IPS-18a (cell line): Measurements from ENCODE around the gene THRB.

Source experiments
- H3K27ac ChIP-seq: one replicate; pipeline ENCODE4 v1.5.1; 2013; ENCODE audit warnings: low read length
- H3K27me3 ChIP-seq: one replicate; pipeline ENCODE4 v1.6.1; 2013; ENCODE audit warnings: mild to moderate bottlenecking, low read length; ENCODE audit not compliant: control insufficient read depth, insufficient read depth
- H3K36me3 ChIP-seq: one replicate; pipeline ENCODE4 v1.6.1; 2013; ENCODE audit warnings: low read depth, low read length; ENCODE audit not compliant: control insufficient read depth
- H3K4me1 ChIP-seq: one replicate; pipeline ENCODE4 v1.6.1; 2013; ENCODE audit warnings: low read depth, low read length; ENCODE audit not compliant: control insufficient read depth
- H3K4me3 ChIP-seq: one replicate; pipeline ENCODE4 v1.5.1; 2013; ENCODE audit warnings: low read length
- H3K9ac ChIP-seq: one replicate; pipeline ENCODE4 v1.6.1; 2013; ENCODE audit warnings: mild to moderate bottlenecking, low read length, moderate library complexity
- H3K9me3 ChIP-seq: one replicate; pipeline ENCODE4 v1.6.1; 2013; ENCODE audit warnings: low read depth, low read length; ENCODE audit not compliant: control insufficient read depth

THRB gene

DNA sequence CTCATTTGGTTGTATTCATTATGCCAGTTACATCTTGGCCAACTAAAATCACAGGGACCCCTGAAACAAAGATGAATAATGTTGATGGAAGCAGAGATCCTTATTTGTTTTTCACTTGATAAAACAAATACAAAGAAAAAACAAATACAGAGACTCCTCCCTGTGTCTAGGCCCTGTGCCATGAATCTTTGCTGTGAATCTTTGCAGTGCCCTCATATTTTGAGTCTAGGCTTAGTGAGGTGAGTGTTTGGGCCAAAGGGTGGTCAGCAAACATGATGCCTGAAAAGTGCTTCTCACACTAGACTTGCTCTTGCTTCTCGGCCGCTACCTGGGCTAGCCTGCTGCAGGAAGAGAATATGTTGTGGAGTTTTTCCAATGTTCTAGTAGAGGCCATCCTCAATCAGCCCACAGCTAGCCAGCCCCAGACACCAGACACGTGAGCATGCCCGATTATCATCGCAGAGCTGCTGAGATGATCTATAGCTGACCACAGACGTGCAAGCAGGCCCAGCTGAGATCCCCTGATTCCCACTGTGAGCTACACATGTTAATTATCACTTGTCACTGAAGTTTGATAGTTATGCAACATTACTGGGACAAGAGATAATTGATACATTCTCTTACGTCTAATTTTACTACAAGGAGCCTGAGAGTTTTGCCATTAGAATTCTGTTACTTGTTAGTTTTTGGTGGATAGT lies 191.4 kb downstream of the THRB start:
- H3K9me3 ChIP-seq: no peaks in the 10 kb centered on the region
- H3K4me3 ChIP-seq: no peak overlapping the region
- peaks cover 9% of the 10 kb centered on the region for H3K4me1 ChIP-seq
- H3K36me3 ChIP-seq: no peaks in the 10 kb centered on the region
- H3K9ac ChIP-seq: no peak overlapping the region
- no peak overlapping the region for H3K27ac ChIP-seq
- no peaks in the 10 kb centered on the region for H3K27me3 ChIP-seq

DNA sequence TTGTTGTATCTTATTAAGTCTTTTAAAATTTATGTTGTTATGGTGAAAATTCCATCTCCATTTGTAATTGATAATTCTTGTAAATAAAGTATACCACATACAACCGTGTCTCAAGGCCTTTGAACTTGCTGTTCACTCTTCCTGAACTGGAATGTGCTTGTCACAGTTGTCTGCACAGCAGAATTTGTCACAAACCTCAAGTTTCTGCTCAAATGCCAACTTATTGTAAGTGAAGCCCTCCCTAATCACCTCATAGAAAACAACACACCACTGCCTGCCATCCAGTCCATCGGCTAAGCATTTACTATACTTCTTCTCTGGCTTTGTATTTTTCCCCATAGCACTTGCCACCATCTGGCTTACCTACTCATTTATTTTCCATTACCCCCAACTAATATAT lies 192.3 kb downstream of the THRB start:
- Histone ChIP-seq H3K27ac (no peak overlapping the region), H3K9ac (no peak overlapping the region), H3K4me3 (no peak overlapping the region), H3K4me1 (peaks cover 9% of the 10 kb centered on the region), H3K36me3 (no peaks in the 10 kb centered on the region), H3K27me3 (no peaks in the 10 kb centered on the region), H3K9me3 (no peaks in the 10 kb centered on the region)

DNA sequence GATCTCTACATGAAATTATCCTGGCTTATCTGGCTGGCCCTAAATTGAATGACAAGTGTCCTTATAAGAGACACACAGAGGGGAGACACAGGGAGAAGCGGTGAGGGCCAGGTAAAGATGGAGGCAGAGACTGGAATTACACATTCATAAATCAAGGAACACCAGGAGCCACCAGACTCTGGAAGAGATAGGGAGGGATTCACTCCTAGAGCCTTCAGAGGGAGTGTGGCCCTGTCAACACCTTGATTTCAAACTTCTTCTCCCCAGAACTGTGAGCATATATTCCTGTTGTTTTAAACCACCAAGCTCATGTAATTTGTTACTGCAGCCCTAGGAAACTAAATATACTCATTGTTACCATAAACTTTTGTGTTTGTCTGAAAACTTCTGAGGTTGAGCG lies 193.7 kb downstream of the THRB start:
- H3K27ac ChIP-seq: no peak overlapping the region
- H3K36me3 ChIP-seq: no peaks in the 10 kb centered on the region
- H3K4me1 ChIP-seq: peaks cover 4% of the 10 kb centered on the region
- no peak overlapping the region for H3K9ac ChIP-seq
- H3K4me3 ChIP-seq: no peak overlapping the region
- H3K27me3 ChIP-seq: no peaks in the 10 kb centered on the region
- H3K9me3 ChIP-seq: no peaks in the 10 kb centered on the region

DNA sequence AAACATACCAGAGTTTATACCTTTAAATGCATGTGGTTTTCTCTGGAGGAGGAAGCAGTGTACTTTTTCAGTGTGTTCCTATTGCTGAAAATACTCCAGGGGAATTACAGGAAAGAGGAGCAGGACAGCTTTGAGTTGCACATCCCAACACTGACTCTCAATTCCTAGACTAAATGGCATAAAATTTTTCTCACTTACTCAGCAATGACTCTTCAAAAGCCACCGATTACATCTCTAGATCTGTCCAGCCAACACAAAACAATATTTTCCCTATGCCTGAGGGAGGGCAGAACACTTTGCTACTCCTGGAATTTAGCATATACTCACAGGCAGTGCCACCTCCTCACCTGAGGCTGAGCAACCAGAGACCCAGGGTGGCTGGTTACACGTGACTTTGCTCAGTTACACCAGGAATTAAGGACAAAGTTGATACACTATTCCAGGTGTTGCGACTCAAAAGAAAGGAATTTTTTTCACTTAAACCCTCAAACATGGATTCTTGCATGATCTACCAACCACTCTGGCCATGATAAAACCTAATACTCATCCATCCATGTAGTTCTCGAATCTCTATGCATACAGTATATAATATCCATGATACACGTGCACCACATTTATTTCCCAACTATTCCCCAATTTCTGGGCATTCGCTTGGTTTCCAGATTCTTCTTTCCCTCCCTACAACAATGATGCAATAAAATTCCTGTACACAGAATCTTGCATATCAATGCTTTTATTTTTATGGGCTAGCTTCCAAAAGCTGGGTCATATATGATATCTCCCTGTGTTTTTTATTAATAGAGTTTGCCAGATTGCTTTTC lies 194.6 kb downstream of the THRB start:
- Histone ChIP-seq H3K9me3 (no peaks in the 10 kb centered on the region), H3K36me3 (no peaks in the 10 kb centered on the region), H3K4me1 (no peaks in the 10 kb centered on the region), H3K27ac (no peak overlapping the region), H3K4me3 (no peak overlapping the region), H3K9ac (no peak overlapping the region), H3K27me3 (no peaks in the 10 kb centered on the region)

DNA sequence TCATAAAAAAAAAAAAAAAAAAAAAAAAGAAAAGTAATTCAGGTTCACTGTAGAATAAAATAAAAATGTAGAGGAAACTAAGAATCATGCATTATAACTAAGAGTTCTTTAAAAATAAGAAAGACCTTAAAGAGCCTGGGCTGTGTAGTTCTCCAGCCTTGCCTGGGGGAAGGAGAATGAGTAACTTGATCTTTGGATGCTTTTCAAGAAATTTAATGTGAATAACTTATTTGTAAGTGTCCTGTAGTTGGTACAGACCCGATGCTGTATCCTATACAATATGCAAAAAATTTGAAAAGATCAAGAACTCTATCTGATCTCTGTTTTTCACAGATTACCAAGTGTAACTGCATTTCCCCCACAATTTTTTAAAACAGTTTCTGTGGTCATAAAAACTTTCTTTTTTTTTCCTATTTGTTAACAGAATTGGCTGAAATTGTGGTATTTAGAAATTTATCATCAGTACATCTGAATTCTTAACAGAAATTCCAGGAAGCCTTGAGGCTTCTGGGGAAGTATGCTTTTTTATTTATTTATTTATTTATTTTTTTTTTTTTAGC lies 195.3 kb downstream of the THRB start:
- Histone ChIP-seq H3K27ac (no peak overlapping the region), H3K9ac (no peak overlapping the region), H3K36me3 (no peaks in the 10 kb centered on the region), H3K9me3 (no peaks in the 10 kb centered on the region), H3K4me3 (no peak overlapping the region), H3K27me3 (no peaks in the 10 kb centered on the region), H3K4me1 (no peaks in the 10 kb centered on the region)

GRCh38 chr3:24296441-24297205 lies 198.0 kb downstream of the THRB start:
- no peak overlapping the region for H3K9ac ChIP-seq
- no peak overlapping the region for H3K27ac ChIP-seq
- no peaks in the 10 kb centered on the region for H3K36me3 ChIP-seq
- H3K27me3 ChIP-seq: no peaks in the 10 kb centered on the region
- no peaks in the 10 kb centered on the region for H3K9me3 ChIP-seq
- H3K4me1 ChIP-seq: no peaks in the 10 kb centered on the region
- H3K4me3 ChIP-seq: no peak overlapping the region

GRCh38 chr3:24294150-24294549 lies 200.5 kb downstream of the THRB start:
- no peaks in the 10 kb centered on the region for H3K4me1 ChIP-seq
- no peaks in the 10 kb centered on the region for H3K9me3 ChIP-seq
- H3K27ac ChIP-seq: no peak overlapping the region
- H3K4me3 ChIP-seq: no peak overlapping the region
- no peaks in the 10 kb centered on the region for H3K36me3 ChIP-seq
- H3K27me3 ChIP-seq: no peaks in the 10 kb centered on the region
- no peak overlapping the region for H3K9ac ChIP-seq

DNA sequence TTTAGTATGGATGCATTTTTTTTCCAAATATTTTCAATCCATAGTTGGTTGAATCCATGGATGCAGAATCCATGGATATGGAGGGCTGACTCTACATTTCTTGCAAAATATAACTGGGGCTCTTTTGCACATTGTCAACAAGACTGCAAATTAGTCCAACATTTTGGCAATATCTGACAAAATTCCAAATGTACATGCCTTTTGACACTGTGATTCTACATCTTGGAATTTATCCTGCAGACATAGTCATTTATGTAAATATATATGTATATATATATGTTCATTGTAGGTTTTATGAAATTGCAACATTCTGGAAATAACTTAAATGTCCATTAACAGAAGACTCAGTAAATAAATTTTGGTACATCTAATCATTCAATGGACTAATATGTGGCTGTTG lies 203.0 kb downstream of the THRB start:
- Histone ChIP-seq H3K4me3 (no peak overlapping the region), H3K27me3 (no peaks in the 10 kb centered on the region), H3K9me3 (no peaks in the 10 kb centered on the region), H3K9ac (no peak overlapping the region), H3K27ac (no peak overlapping the region), H3K36me3 (no peaks in the 10 kb centered on the region), H3K4me1 (no peaks in the 10 kb centered on the region)

DNA sequence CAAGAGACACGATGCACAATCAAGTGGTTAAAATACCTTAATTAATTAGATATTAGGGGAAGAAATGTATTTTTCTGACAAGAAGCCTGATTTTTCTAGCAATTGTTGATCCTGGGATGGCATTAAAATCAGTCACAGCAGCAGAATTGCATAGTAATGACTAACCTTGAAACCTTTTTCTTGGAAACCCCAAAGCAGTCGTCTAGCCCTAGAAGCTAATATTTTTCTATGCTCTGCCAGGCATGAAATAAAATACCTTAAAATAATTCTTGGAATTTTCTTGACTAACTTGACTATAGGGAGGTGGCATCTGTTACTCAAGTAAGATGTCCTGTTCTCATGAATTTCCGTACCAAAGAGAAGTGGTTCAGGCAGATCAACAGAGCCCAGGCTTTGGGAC lies 204.1 kb downstream of the THRB start:
- H3K9ac ChIP-seq: no peak overlapping the region
- no peaks in the 10 kb centered on the region for H3K27me3 ChIP-seq
- no peaks in the 10 kb centered on the region for H3K9me3 ChIP-seq
- no peak overlapping the region for H3K4me3 ChIP-seq
- no peak overlapping the region for H3K27ac ChIP-seq
- H3K36me3 ChIP-seq: no peaks in the 10 kb centered on the region
- no peaks in the 10 kb centered on the region for H3K4me1 ChIP-seq

DNA sequence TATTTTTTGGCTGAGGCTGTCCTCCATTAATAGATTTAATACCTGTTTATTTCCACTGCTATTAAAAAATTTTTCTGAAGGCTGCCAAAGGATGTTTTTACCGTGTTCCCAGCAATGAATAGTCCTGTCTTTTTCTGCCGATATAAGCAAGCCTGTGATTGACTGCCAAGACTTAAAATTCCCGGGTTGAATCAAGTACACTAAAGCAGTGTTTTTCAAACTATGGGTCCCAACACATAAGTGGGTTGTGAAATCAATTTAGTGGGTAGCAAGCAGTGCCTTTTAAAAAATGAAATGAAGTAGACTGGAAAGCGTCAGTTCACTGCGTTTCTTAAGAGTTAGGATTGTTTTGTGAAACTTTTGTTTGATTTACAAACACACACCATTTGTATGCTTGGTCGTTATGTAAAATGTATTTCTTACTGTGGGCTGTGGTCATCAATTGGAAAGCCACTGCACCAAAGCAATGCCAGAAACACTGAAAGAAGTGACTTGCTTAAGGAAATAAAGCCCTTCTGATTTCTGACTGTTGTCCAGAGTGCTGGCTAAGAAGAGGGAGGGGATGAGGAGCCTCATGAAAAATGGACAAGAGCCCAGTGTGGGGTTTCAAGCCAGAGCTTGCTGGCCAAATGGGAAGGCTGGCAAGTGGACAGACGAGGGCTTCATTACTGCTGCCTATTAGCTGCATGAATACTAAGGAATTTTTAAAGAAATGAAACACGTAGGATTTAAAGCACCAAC lies 206.0 kb downstream of the THRB start:
- Histone ChIP-seq H3K4me1 (no peaks in the 10 kb centered on the region), H3K4me3 (no peak overlapping the region), H3K27me3 (no peaks in the 10 kb centered on the region), H3K9ac (no peak overlapping the region), H3K27ac (no peak overlapping the region), H3K9me3 (no peaks in the 10 kb centered on the region), H3K36me3 (no peaks in the 10 kb centered on the region)
